Retinal pigment epithelial cell (primary cell): ENCODE data around the gene KIAA0513.

Source experiments
- DNase-seq: peaks from one replicate; pipeline ENCODE4 v3.0.0-alpha.2; 2010; ENCODE audit warnings: low read depth
- H3K4me3 ChIP-seq: 2 replicates; pipeline ENCODE4 v1.5.1; 2011; ENCODE audit warnings: mild to moderate bottlenecking, low read length, control low read depth, moderate library complexity
- CTCF ChIP-seq: conservative IDR thresholded peaks from 2 replicates; pipeline ENCODE4 v1.5.1; 2011; ENCODE audit warnings: low read depth, low read length, control low read depth, inconsistent platforms

KIAA0513 gene

GRCh38 chr16:85124636-85125346 is 97.2 kb downstream of the KIAA0513 start:
- DNase-seq: no peak
- no peak for TF ChIP-seq CTCF
- no peak overlapping the region for H3K4me3 ChIP-seq

- DNase-seq: no peak
- no peak for TF ChIP-seq CTCF
Observed at GRCh38 chr16:85125570-85126393, 98.2 kb downstream of the KIAA0513 start.

GRCh38 chr16:85126394-85126704 is 98.8 kb downstream of the KIAA0513 start:
- DNase-seq: no peak

More at GRCh38 chr16:85125570-85126393, 98.2 kb downstream of the KIAA0513 start:
- H3K4me3 ChIP-seq: no peak overlapping the region

GRCh38 chr16:85126705-85127378 is 99.2 kb downstream of the KIAA0513 start:
- TF ChIP-seq CTCF: no peak
- H3K4me3 ChIP-seq: no peak overlapping the region
- peak; percentile 55 for DNase-seq

More at GRCh38 chr16:85126394-85126704, 98.8 kb downstream of the KIAA0513 start:
- no peak overlapping the region for H3K4me3 ChIP-seq
- TF ChIP-seq CTCF: no peak

GRCh38 chr16:85127379-85127723 is 99.8 kb downstream of the KIAA0513 start:
- TF ChIP-seq CTCF: no peak
- H3K4me3 ChIP-seq: no peak overlapping the region

GRCh38 chr16:85128079-85128837 is 100.7 kb downstream of the KIAA0513 start:
- no peak overlapping the region for H3K4me3 ChIP-seq
- no peak for DNase-seq
- TF ChIP-seq CTCF: no peak

More at GRCh38 chr16:85127379-85127723, 99.8 kb downstream of the KIAA0513 start:
- DNase-seq: no peak
